Posterior cingulate gyrus (tissue), 11 donors: Measurements from ENCODE around the gene NPAS2.

Experiments
- DNase-seq, 10 donors: peaks; one replicate each; pipeline versions ENCODE4 v3.0.0 to v3.0.0-alpha.2; 2020 to 2021; ENCODE audit warnings: mixed read lengths in 3 of 10
- intact Hi-C: fragments of 100-400 bp; cut with DNase I; formaldehyde crosslinking; loops from one replicate; pipeline ENCODE4 v1.15.1; 2023

Gene NPAS2

DNA sequence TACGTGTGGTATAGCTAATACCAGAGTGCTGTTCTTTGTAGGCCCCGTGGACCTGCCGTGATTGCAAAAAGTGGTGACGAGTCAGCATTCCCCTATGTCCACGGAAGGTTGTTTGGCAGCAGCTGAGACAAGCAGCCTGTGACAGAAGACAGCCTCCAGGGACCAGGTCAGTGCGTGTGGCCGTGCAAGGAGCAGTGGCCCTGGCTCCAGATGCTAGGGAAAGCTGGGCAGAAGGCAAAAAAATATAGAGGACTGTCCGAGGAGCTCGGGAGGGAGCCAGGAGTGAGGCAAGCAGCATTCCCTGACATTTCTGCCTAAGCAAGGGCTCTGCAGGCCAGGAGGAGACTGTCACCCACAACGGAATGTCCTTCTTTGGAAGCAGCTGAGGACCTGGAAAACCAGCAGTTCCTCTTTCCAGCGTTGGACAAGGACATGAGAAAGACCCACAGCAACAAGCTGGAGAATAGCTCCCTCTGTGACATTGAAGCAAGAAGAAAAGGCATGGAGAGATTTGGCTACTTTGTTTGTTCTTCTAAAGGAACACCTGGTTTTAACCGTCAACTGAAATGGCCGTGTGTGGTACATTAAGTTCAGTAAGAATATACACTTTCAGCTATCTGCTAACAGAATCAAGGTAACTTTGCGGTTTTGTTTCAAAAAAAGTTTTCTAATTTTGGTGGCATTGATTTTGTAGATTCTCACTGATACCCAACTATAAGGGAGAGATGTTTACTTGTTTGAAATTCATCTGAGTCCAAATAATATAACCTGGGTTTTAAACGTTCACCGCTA is 58.3 kb downstream of the NPAS2 start:
- intact Hi-C loops: no loop called here
- no peak for DNase-seq

GRCh38 chr2:100879296-100879695 is 59.4 kb downstream of the NPAS2 start:
- intact Hi-C loops: no loop called here
- DNase-seq: no peak

DNA sequence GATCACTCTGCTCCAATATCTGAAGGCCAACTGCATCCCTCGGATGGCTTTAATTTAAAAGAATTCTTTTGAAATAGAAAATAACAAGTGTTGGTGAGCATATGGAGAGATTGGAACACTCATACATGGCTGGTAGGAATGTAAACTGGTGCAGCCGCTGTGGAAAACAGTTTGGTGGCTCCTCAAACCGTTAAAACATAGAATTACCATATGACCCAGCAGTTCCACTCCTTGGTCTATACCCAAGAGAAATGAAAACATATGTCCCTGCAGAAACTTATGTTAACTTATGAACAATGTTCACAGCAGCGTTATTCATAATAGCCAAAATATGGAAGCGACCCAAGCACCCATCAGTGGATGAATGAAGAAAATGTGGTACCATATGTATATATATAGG is 60.1 kb downstream of the NPAS2 start:
- intact Hi-C loops: no loop called here
- DNase-seq: no peak

- no peak for DNase-seq
- intact Hi-C loops: no loop called here
These were observed 60.8 kb downstream of the NPAS2 start for GRCh38 chr2:100880730-100881129.

DNA sequence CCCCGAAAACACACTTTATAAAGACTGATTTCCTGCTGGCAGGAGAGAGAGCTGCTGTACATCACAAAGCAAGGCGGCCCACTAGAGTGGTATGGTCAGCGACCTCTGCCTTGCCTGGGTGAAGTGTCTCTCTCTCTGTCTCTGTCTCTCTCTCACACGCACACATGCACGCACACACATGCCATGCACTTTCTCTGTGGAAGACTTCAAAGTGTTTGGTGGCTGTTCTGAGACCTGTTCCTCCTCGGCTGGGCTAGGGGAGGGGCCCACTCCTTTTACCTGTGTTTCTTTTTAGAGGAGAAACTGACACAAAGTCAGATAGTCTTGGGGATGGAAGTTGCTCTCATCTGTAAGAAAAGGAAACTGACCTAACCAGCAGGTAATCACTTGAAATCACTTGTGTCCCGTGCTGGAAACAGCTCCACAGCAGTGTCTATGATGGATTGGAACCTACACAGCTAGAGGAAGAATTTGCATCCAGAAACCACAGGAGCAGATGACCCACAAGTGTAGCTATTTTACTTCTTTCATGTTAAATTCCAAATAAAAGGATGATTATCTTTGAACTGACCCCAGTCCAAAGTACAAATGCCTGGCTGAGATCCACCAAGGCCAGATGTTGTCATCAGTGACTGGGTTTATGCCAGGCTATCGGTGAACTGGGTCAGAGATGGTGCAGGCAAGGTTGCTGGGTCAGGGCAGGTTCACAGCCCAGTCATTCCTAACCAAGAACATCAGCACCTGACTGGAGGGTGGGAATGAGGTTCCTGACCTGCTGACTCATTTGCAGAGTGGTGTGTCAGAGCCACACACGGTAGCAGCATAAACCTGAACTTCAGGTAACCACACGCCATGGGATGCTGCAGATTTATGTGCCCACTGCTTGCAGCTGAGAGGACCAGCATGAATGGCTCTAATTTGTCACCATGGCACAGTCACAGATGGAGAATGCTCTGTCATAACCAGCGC is 63.0 kb downstream of the NPAS2 start:
- no peak for DNase-seq
- intact Hi-C loops: no loop called here

- intact Hi-C loops: no loop called here
- DNase-seq: no peak
These were observed 64.2 kb downstream of the NPAS2 start for GRCh38 chr2:100884145-100884621.

DNA sequence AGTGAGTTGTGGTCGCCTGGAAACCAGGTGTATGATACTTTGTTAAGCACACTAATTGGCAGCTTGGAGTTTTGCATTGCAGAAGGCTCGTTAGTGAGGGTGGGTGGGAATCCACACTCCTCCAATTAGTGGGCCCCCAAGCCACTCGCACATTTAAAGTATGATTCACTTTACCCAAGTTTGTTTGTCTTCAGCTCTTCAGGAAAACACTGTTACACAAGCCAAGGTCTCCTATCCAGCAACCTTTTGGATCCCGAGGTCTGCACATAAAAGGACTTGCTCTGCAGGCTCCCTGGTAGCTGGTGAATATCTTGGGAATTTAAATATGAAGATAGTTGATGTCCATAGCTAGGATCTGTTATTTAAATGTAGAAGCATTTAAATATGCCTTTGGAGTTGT is 66.1 kb downstream of the NPAS2 start:
- intact Hi-C loops: no loop called here
- DNase-seq: no peak

DNA sequence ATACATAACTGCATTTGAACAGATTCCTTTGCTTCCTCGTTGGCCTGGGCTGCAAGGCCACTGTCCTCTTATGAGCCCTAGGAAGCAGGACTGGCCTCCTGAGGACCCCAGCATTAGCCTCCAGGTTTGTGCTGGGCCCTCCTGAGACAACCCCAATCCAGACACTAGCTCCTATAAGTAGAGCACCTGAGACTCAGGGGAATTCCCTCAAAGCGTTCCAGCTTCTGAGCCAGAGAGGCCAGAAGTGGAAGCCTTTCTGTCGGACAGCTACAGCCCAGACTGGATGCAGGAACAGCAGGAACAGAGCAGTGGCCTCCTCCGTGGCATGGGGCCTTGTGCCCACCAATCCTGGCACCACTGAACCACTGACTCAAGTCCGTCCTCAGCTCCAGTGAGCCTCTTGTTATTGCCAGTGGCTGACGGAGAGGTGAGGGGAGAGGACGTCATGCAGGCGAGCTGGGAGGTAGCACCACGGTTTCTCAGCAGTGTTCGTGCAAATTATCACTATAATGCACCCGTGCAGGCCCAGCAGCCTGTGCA is 67.2 kb downstream of the NPAS2 start:
- intact Hi-C loops: no loop called here
- DNase-seq: no peak

DNA sequence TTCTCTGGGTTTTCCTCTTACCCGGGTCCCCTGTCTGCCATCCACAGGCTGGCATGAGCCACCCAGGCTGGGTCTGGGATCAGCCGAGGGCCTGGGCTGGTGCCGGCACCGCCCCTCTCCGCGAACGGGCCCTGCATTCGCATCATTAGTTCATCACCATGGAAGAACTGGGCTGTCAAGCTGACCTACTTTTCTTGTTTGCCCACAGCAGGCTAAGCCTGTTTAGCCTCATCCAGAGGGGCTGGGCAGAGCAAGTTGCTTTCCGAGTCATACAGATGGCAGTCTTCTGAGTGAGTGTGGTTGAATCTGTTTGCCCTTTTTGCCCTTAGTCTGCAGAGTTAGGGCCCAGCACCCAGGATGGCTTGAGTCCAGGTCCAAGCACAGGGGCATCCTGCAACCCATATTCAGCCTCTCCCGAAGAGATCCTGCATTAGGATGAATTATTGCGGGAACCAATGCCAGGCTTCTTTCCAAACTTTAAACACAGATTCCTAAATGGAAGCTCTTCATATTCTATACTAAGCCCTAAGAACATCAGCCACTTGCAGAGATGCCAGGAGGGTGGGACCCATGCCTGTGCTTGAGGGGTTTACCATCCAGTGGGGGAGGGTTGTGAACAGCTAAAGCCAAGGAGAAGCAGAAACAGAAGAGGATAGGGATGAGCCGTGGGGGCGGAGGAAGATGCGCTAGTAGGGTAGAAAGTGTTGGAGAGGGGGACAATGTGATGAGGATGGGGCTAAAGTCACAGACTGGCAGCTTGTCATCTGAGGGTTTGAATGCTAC is 68.0 kb downstream of the NPAS2 start:
- peak in 6 of 10 donors; percentile 17 to 77 (median 44) for DNase-seq
- intact Hi-C loops: no loop called here

- DNase-seq: no peak
- intact Hi-C loops: no loop called here
These were observed 68.7 kb downstream of the NPAS2 start for GRCh38 chr2:100888601-100889000.

GRCh38 chr2:100889286-100889685 is 69.3 kb downstream of the NPAS2 start:
- no peak for DNase-seq
- intact Hi-C loops: no loop called here

GRCh38 chr2:100891906-100892642 is 72.1 kb downstream of the NPAS2 start:
- DNase-seq: no peak
- intact Hi-C loops: no loop called here

- intact Hi-C loops: no loop called here
- no peak for DNase-seq
These were observed 73.6 kb downstream of the NPAS2 start for GRCh38 chr2:100893392-100894104.

DNA sequence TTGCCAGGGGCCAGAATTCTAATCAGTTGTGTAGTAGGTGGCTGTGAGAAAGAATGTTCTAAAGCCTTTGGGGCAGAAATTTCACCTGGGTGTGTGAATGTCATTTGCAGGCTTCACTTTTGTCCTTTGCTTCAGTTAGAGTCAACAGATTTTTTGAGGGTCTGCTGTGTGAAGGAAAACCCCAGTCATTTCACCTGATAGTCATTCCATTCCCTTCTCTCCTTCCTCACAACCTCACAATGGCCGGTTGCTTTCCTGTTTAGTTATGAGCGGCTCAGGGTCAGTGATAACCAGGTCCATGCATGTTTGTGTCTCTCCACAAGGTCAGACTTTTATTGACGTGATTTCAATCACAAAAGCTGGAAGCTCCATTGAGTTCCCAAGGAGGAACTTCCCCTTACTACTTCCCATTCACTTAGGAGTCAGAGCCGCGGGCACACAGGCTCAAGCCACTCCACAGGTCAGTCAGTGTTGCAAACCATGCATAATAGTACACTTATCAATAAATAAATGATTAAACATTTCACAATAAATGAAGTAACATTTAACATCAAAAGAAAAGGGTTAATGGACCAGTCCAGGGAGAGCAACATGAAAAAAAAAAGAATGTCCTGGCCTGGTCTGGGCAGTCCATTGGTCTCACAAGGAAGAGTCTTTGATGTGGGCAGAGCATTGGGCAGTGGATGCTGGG is 74.3 kb downstream of the NPAS2 start:
- no peak for DNase-seq
- intact Hi-C loops: no loop called here

GRCh38 chr2:100894796-100895156 is 74.8 kb downstream of the NPAS2 start:
- intact Hi-C loops: no loop called here
- no peak for DNase-seq

DNA sequence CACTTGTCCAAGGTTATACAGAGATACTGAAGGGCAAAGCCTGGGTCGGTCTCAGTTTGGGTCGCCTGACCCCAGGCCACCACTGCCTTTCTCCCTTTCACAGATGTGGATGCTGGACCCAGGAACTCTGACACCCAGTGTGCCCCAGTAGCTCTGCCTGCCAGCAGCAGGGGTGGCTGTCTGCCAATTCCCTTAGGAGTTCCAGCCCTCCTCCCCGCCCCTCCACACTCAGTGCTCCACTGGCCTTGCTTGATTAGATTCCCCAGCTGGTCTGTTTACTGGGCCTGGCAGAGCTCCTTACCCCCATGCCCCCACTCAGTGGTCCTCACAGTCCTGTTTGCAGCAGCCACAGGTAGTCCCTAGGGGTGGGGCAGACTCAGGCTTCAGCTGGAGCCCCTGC is 75.5 kb downstream of the NPAS2 start:
- intact Hi-C loops: no loop called here
- DNase-seq: peak in 7 of 10 donors; percentile 27 to 91 (median 50)

DNA sequence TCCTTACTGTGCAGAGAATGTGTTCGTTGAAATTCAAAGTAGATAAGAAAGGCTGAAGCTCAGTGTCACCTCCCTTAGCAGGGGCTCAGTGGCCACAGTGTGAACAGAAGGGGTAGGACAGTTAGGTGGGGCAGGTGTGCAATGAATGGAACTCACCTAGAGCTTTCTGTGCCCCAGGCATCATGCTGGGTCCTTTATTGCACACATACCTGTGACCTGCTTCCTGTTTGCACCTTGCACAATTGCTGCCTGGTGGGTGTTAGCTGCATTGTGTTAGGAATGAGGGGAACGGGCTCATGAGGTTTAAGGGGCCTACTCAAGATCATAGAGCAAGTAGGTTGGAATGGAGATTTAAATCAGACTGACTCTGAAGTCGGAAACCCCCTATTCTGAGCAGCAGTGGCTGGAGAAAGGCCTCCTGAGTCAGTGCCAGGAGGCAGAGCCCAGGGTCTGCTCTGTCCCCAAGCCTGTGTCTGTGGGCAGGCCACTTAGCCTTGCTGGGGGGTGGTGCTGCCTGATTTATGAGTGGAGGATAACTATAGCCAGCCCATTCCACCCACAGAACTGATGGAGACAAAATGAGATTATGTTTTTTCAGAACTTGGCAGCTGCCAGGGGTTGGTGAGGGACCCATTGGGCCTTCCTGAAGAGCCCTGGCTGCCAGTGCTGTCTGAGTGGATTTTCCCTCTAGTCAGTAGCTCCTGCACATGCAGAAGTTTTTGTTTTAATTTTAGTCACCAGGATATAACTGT is 76.2 kb downstream of the NPAS2 start:
- DNase-seq: no peak

More for the DNA sequence above, 76.2 kb downstream of the NPAS2 start:
- intact Hi-C loops: no loop called here
